MCF 10A (cell line): ENCODE results near the gene MAP2K6. TPM values are rescaled to one million over a fixed set of nuclear protein-coding genes. Genes with fewer than 3 reads are reported as not detected.

Experiments used
- BruUV-seq: library from RNA; stranded (reverse); fragments of 400-500 nt; replicated peaks from 2 replicates; lab custom pipeline; 2021; lab: Mats Ljungman, UMichigan
- CTCF ChIA-PET: fragments of 300-600 bp; sonication (Branson Sonifier 250); formaldehyde crosslinking; extraction: SDS; loops from one replicate; lab custom pipeline; 2021; ENCODE audit warnings: antibody characterized with exemption, inconsistent platforms; lab: Yijun Ruan, JAX
- POLR2A ChIA-PET: fragments of 300-600, 350-650 bp; sonication (Branson Sonifier 250); formaldehyde crosslinking; extraction: SDS; loops from one replicate; lab custom pipeline; 2020; ENCODE audit warnings: antibody characterized with exemption, inconsistent platforms; lab: Yijun Ruan, JAX
- DNase-seq: peaks from one replicate; pipeline ENCODE4 v3.0.0-alpha.2; 2018; ENCODE audit not compliant: unreplicated experiment
- H3K27ac Mint-ChIP-seq: one replicate; pipeline ENCODE4 v1.8.0; 2022; ENCODE audit warnings: mild to moderate bottlenecking, low read depth, mixed read lengths; ENCODE audit not compliant: unreplicated experiment
- H3K27me3 Mint-ChIP-seq: one replicate; pipeline ENCODE4 v1.8.0; 2022; ENCODE audit warnings: mixed read lengths; ENCODE audit not compliant: insufficient read depth, unreplicated experiment
- H3K36me3 Mint-ChIP-seq: one replicate; pipeline ENCODE4 v1.8.0; 2022; ENCODE audit warnings: mild to moderate bottlenecking, moderate library complexity, mixed read lengths; ENCODE audit not compliant: insufficient read depth, unreplicated experiment
- H3K4me1 Mint-ChIP-seq: one replicate; pipeline ENCODE4 v1.8.0; 2022; ENCODE audit warnings: mixed read lengths; ENCODE audit not compliant: insufficient read depth, unreplicated experiment
- H3K4me3 Mint-ChIP-seq: one replicate; pipeline ENCODE4 v1.8.0; 2022; ENCODE audit warnings: mild to moderate bottlenecking, moderate library complexity, mixed read lengths; ENCODE audit not compliant: unreplicated experiment
- H3K9me3 Mint-ChIP-seq: one replicate; pipeline ENCODE4 v1.8.0; 2022; ENCODE audit warnings: mixed read lengths; ENCODE audit not compliant: unreplicated experiment
- intact Hi-C: fragments of 100-400 bp; cut with micrococcal nuclease; formaldehyde crosslinking; loops from 2 replicates; pipeline ENCODE4 v1.14.1; 2022
- total RNA-seq: library from RNA; stranded (reverse); gene quantifications from 2 replicates; pipeline ENCODE4 v1.2.3, GENCODE V29; 2022
- TF ChIP-seq, protein P1 (sequence below): fragments of 200-600 bp; IDR thresholded peaks from one replicate; pipeline ENCODE4 v1.8.0; 2022; ENCODE audit warnings: antibody characterized with exemption, mild to moderate bottlenecking; ENCODE audit not compliant: unreplicated experiment

Gene MAP2K6
- total RNA-seq, 1 experiment from 2014 or later, result 0.28 TPM

GRCh38 chr17:69451416-69452394 is 37.2 kb downstream of the MAP2K6 start:
- no peaks in the 10 kb centered on the region for H3K36me3 Mint-ChIP-seq
- H3K27ac Mint-ChIP-seq, result no peak overlapping the region
- H3K27me3 Mint-ChIP-seq, result no peaks in the 10 kb centered on the region
- no peaks in the 10 kb centered on the region for H3K9me3 Mint-ChIP-seq
- no peak for DNase-seq
- ChIA-PET CTCF (interaction anchor here (0.8 kb wide), 1 partner anchor 71 kb away, joined by 3 read pairs; no protein-coding TSS in a partner anchor), POLR2A (interaction anchor here (0.8 to 1.3 kb wide), 2 partner anchors 9 to 13 kb away, joined by 3 read pairs; no protein-coding TSS in a partner anchor)
- TF ChIP-seq, protein P1, sequence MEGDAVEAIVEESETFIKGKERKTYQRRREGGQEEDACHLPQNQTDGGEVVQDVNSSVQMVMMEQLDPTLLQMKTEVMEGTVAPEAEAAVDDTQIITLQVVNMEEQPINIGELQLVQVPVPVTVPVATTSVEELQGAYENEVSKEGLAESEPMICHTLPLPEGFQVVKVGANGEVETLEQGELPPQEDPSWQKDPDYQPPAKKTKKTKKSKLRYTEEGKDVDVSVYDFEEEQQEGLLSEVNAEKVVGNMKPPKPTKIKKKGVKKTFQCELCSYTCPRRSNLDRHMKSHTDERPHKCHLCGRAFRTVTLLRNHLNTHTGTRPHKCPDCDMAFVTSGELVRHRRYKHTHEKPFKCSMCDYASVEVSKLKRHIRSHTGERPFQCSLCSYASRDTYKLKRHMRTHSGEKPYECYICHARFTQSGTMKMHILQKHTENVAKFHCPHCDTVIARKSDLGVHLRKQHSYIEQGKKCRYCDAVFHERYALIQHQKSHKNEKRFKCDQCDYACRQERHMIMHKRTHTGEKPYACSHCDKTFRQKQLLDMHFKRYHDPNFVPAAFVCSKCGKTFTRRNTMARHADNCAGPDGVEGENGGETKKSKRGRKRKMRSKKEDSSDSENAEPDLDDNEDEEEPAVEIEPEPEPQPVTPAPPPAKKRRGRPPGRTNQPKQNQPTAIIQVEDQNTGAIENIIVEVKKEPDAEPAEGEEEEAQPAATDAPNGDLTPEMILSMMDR, result no peak
- H3K4me3 Mint-ChIP-seq, result no peak overlapping the region
- H3K4me1 Mint-ChIP-seq, result no peaks in the 10 kb centered on the region
- no TSS peak for BruUV-seq
- intact Hi-C loops, result no loop called here

- peak; percentile 36 for DNase-seq
- Mint-ChIP-seq H3K36me3 (no peaks in the 10 kb centered on the region), H3K27me3 (no peaks in the 10 kb centered on the region), H3K9me3 (no peaks in the 10 kb centered on the region), H3K4me3 (no peak overlapping the region), H3K4me1 (no peaks in the 10 kb centered on the region), H3K27ac (no peak overlapping the region)
- BruUV-seq, result no TSS peak
- intact Hi-C loops, result no loop called here
- TF ChIP-seq, protein P1, result no peak
- ChIA-PET POLR2A (interaction anchor here (0.6 to 1.3 kb wide), 3 partner anchors 8 to 789 kb away, joined by 3 to 5 read pairs (median 4); no protein-coding TSS in a partner anchor), CTCF (no interaction called here)
Observed at GRCh38 chr17:69452664-69453260, 38.3 kb downstream of the MAP2K6 start.

DNA sequence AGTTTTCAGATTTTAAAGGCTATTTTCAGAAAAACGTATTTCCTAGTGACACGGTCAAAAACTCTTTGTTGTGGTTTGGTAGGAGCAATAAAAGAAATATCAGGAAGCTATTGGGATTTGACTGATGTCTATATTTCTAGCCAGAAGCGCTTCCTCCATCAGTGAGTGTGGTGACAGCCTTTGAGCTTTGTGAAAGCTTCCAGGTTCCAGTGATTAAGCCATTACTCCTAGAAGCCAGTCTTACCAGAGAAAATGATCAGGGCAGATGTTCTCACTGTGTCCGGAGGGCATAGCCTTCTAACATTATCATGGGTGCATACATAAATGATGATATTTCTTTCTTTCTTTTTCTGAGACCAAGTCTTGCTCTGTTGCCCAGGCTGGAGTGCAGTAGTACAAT is 39.6 kb downstream of the MAP2K6 start:
- ChIA-PET POLR2A (interaction anchor here (1.0 to 1.5 kb wide), 3 partner anchors 23 to 39 kb away, joined by 3 to 7 read pairs (median 3); partner anchors contain the start of gene MAP2K6), CTCF (interaction anchor here (0.9 to 1.2 kb wide), 2 partner anchors 8 to 13 kb away, joined by 3 read pairs; no protein-coding TSS in a partner anchor)
- Mint-ChIP-seq H3K4me1 (no peaks in the 10 kb centered on the region), H3K4me3 (no peak overlapping the region), H3K36me3 (no peaks in the 10 kb centered on the region), H3K27me3 (no peaks in the 10 kb centered on the region), H3K27ac (no peak overlapping the region), H3K9me3 (no peaks in the 10 kb centered on the region)
- intact Hi-C loops, result no loop called here
- BruUV-seq, result no TSS peak
- DNase-seq, result no peak
- TF ChIP-seq, protein P1, result no peak

GRCh38 chr17:69455040-69455439 is 40.5 kb downstream of the MAP2K6 start:
- TF ChIP-seq, protein P1, result no peak
- intact Hi-C loops, result no loop called here
- Mint-ChIP-seq H3K27ac (no peak overlapping the region), H3K27me3 (no peaks in the 10 kb centered on the region), H3K9me3 (no peaks in the 10 kb centered on the region), H3K36me3 (no peaks in the 10 kb centered on the region), H3K4me1 (no peaks in the 10 kb centered on the region), H3K4me3 (no peak overlapping the region)
- CTCF ChIA-PET, result interaction anchor here (0.6 kb wide), 1 partner anchor 727 kb away, joined by 3 read pairs; no protein-coding TSS in a partner anchor
- BruUV-seq, result no TSS peak
- POLR2A ChIA-PET, result interaction anchor here (1.5 kb wide), 1 partner anchor 25 kb away, joined by 3 read pairs; no protein-coding TSS in a partner anchor
- DNase-seq, result no peak
